ENCODE measurements around the gene C5orf52. TPM values are rescaled to one million over a fixed set of nuclear protein-coding genes. Genes with fewer than 3 reads are reported as not detected.

C5orf52 gene
- total RNA-seq = not detected

- intact Hi-C loops (cut with DNase I; ENCODE audit: low total_unique reads) = no loop called here
- DNase-seq = peak; percentile 24 to 45
- Histone ChIP-seq H3K4me1 (no peaks in the 10 kb centered on the region), H3K27ac (no peak within 1 kb of the TSS), H3K4me3 (peak within 1 kb of the TSS; percentile 34 to 39), H3K36me3 (no peaks in the 10 kb centered on the region), H3K9me3 (no peaks in the 10 kb centered on the region), H3K27me3 (no peaks in the 10 kb centered on the region)
- no peak for TF ChIP-seq POLR2A (IDR thresholded peaks at IDR 0.05)
- TF ChIP-seq, protein P1, sequence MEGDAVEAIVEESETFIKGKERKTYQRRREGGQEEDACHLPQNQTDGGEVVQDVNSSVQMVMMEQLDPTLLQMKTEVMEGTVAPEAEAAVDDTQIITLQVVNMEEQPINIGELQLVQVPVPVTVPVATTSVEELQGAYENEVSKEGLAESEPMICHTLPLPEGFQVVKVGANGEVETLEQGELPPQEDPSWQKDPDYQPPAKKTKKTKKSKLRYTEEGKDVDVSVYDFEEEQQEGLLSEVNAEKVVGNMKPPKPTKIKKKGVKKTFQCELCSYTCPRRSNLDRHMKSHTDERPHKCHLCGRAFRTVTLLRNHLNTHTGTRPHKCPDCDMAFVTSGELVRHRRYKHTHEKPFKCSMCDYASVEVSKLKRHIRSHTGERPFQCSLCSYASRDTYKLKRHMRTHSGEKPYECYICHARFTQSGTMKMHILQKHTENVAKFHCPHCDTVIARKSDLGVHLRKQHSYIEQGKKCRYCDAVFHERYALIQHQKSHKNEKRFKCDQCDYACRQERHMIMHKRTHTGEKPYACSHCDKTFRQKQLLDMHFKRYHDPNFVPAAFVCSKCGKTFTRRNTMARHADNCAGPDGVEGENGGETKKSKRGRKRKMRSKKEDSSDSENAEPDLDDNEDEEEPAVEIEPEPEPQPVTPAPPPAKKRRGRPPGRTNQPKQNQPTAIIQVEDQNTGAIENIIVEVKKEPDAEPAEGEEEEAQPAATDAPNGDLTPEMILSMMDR (IDR thresholded peaks at IDR 0.05) = no peak
Measured at GRCh38 chr5:157670662-157671591, at the start of gene C5orf52. Gene C5orf52, plus strand, starts transcription at chr5:157671533. Its CDS starts 82 bp downstream, at chr5:157671615.

GRCh38 chr5:157624144-157624543, 47.2 kb upstream of the C5orf52 start:
- H3K27ac ChIP-seq = no peak overlapping the region
- no peak for TF ChIP-seq POLR2A (IDR thresholded peaks at IDR 0.05)
- TF ChIP-seq, protein P1 (IDR thresholded peaks at IDR 0.05) = no peak
- H3K9me3 ChIP-seq = no peaks in the 10 kb centered on the region
- no peaks in the 10 kb centered on the region for H3K36me3 ChIP-seq
- intact Hi-C loops (cut with DNase I; ENCODE audit: low total_unique reads) = no loop called here
- no peak for DNase-seq
- H3K4me3 ChIP-seq = no peak overlapping the region
- H3K27me3 ChIP-seq = no peaks in the 10 kb centered on the region
- no peaks in the 10 kb centered on the region for H3K4me1 ChIP-seq

DNA sequence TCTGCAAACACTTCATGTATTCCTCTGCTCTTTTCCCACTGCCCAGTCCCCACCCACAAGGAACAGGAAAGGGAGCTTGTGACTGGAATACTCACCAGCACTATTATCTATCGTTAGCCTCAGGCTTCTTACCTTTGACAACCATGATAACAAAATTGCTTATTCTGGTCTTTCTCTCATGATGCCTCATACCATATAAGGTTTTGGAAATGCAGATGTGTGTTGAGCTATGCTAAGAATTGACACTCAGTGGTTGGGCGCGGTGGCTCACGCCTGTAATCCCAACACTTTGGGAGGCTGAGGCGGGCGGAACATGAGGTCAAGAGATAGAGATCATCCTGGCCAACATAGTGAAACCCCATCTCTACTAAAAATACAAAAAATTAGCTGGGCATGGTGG, 44.5 kb upstream of the C5orf52 start:
- Histone ChIP-seq H3K27ac (no peak overlapping the region), H3K9me3 (peaks cover 0 to 5% of the 10 kb centered on the region in 2 donors)
- intact Hi-C loops (cut with DNase I; ENCODE audit: low total_unique reads) = no loop called here

DNA sequence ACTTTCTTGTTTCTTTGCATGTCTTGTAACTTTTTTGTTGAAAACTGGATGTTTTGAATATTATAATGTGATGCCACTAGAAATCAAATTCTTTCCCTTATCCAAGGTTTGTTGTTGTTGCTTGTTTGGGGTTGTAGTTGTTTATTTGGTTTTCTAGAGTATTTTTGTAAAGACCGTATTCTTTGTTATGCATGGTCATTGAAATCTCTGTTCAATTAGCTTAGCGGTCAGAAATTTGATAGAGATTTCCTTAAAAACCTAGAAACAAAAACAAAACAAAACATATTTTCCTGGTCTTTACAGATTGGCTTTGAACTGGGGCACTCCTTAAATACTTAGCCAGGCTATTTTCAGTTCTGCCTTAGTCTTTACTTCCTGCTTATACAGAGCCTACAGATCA, 41.0 kb upstream of the C5orf52 start:
- TF ChIP-seq POLR2A (IDR thresholded peaks at IDR 0.05) = no peak
- TF ChIP-seq, protein P1 (IDR thresholded peaks at IDR 0.05) = no peak
- intact Hi-C loops (cut with DNase I; ENCODE audit: low total_unique reads) = no loop called here

More for the DNA sequence above, 44.5 kb upstream of the C5orf52 start:
- H3K36me3 ChIP-seq = no peaks in the 10 kb centered on the region
- no peaks in the 10 kb centered on the region for H3K4me1 ChIP-seq
- H3K4me3 ChIP-seq = no peak overlapping the region
- H3K27me3 ChIP-seq = no peaks in the 10 kb centered on the region
- DNase-seq = no peak
- TF ChIP-seq, protein P1 (IDR thresholded peaks at IDR 0.05) = no peak
- TF ChIP-seq POLR2A (IDR thresholded peaks at IDR 0.05) = no peak

GRCh38 chr5:157640406-157641066, 30.8 kb upstream of the C5orf52 start:
- Histone ChIP-seq H3K4me1 (no peaks in the 10 kb centered on the region), H3K27me3 (no peaks in the 10 kb centered on the region), H3K4me3 (no peak overlapping the region), H3K36me3 (no peaks in the 10 kb centered on the region), H3K27ac (no peak overlapping the region), H3K9me3 (no peaks in the 10 kb centered on the region)
- no peak for DNase-seq
- intact Hi-C loops (cut with DNase I; ENCODE audit: low total_unique reads) = no loop called here
- no peak for TF ChIP-seq POLR2A (IDR thresholded peaks at IDR 0.05)
- TF ChIP-seq, protein P1 (IDR thresholded peaks at IDR 0.05) = no peak

More for the DNA sequence above, 41.0 kb upstream of the C5orf52 start:
- H3K36me3 ChIP-seq = no peaks in the 10 kb centered on the region
- H3K27ac ChIP-seq = no peak overlapping the region
- no peaks in the 10 kb centered on the region for H3K27me3 ChIP-seq
- H3K9me3 ChIP-seq = peaks cover 0 to 5% of the 10 kb centered on the region in 2 donors
- H3K4me3 ChIP-seq = no peak overlapping the region
- H3K4me1 ChIP-seq = no peaks in the 10 kb centered on the region
- no peak for DNase-seq

All from uterus (tissue), 4 donors.